Amniotic epithelial cell (primary cell): ENCODE data around the gene ADGRG7.
"Not testable (repeated sequence)": the region's sequence is repeated elsewhere in the genome, so short reads cannot be mapped to it uniquely, and the experiment has no call there.

ENCODE experiments used
- DNase-seq: peaks from one replicate; pipeline ENCODE4 v3.0.0-alpha.2; 2010; ENCODE audit warnings: low read depth

ADGRG7 gene

GRCh38 chr3:100647657-100648056, 38.3 kb downstream of the ADGRG7 start:
- no peak for DNase-seq

GRCh38 chr3:100650651-100651619, 41.5 kb downstream of the ADGRG7 start:
- DNase-seq: peak; percentile 44

GRCh38 chr3:100653604-100654294, 44.3 kb downstream of the ADGRG7 start:
- no peak for DNase-seq

- no peak for DNase-seq
Measured at GRCh38 chr3:100656945-100657344, 47.5 kb downstream of the ADGRG7 start.

GRCh38 chr3:100661294-100661693, 51.9 kb downstream of the ADGRG7 start:
- not testable (repeated sequence) for DNase-seq

GRCh38 chr3:100662113-100662823, 52.9 kb downstream of the ADGRG7 start:
- peak; percentile 85 for DNase-seq

- DNase-seq: no peak
Measured at GRCh38 chr3:100665230-100665629, 55.8 kb downstream of the ADGRG7 start.

- peak; percentile 85 for DNase-seq
Measured at GRCh38 chr3:100666699-100667098, 57.3 kb downstream of the ADGRG7 start.

- DNase-seq: not testable (repeated sequence)
Measured at GRCh38 chr3:100667316-100667715, 57.9 kb downstream of the ADGRG7 start.

GRCh38 chr3:100670995-100671394, 61.6 kb downstream of the ADGRG7 start:
- not testable (repeated sequence) for DNase-seq

- DNase-seq: no peak
Measured at GRCh38 chr3:100681496-100681895, 72.1 kb downstream of the ADGRG7 start.

- peak; percentile 26 for DNase-seq
Measured at GRCh38 chr3:100682056-100682853, 72.9 kb downstream of the ADGRG7 start.

- DNase-seq: no peak
Measured at GRCh38 chr3:100682854-100683760, 73.7 kb downstream of the ADGRG7 start.

GRCh38 chr3:100693225-100693624, 83.8 kb downstream of the ADGRG7 start:
- no peak for DNase-seq

GRCh38 chr3:100695696-100696095, 86.3 kb downstream of the ADGRG7 start:
- peak; percentile 35 for DNase-seq

GRCh38 chr3:100696161-100696560, 86.8 kb downstream of the ADGRG7 start:
- DNase-seq: no peak

- DNase-seq: no peak
Measured at GRCh38 chr3:100697172-100697571, 87.8 kb downstream of the ADGRG7 start.

- DNase-seq: no peak
Measured at GRCh38 chr3:100697723-100698285, 88.4 kb downstream of the ADGRG7 start.

- no peak for DNase-seq
Measured at GRCh38 chr3:100698736-100699135, 89.3 kb downstream of the ADGRG7 start.

GRCh38 chr3:100700708-100701107, 91.3 kb downstream of the ADGRG7 start:
- no peak for DNase-seq
